H7 (cell line): ENCODE results near the gene PRXL2C. TPM values are rescaled to one million over a fixed set of nuclear protein-coding genes. Genes with fewer than 3 reads are reported as not detected.
"Not testable (repeated sequence)": the region's sequence is repeated elsewhere in the genome, so short reads cannot be mapped to it uniquely, and the experiment has no call there.

Experiments used
- DNase-seq: peaks from one replicate; pipeline ENCODE4 v3.0.0; 2012
- H3K27me3 ChIP-seq: 2 replicates; pipeline ENCODE4 v1.6.0; 2011; ENCODE audit warnings: mild to moderate bottlenecking, low read length; ENCODE audit not compliant: control insufficient read depth, insufficient read depth
- H3K36me3 ChIP-seq: replicated peaks from 2 replicates; pipeline ENCODE4 v1.5.1; 2011; ENCODE audit warnings: low read length; ENCODE audit not compliant: control insufficient read depth, insufficient read depth
- H3K4me3 ChIP-seq: 2 replicates; pipeline ENCODE4 v1.5.1; 2011; ENCODE audit warnings: low read depth, mild to moderate bottlenecking, control low read depth, low read length, moderate library complexity; ENCODE audit not compliant: insufficient read depth
- total RNA-seq: library from RNA; depleted of rRNA; stranded (reverse); fragments of >200 nt; shearing (Covaris generic); gene quantifications from 2 replicates; pipeline ENCODE4 v1.2.3, GENCODE V29; 2014

Gene PRXL2C
- total RNA-seq, 1 experiment from 2014 or later = 7.9 TPM

DNA sequence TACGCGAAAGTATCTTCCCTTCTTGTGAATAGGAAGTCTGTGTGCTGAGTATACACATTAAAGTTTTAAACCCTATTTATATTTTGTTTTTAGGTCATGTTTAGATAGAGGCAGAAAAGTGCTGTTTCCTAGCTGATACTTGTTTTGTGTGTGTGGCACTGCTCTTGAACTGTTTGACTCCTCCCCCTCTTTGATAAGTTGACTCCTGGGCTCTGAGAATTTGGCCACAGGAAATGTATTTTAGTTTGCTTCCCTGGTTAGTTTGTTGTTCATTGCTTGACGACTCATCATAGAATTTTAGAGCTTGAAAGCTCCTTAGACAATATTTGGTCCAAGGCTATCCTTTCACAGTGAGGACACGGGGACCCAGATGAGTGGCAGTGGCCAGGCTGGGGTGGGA is 33.5 kb downstream of the PRXL2C start:
- peak; percentile 41 for DNase-seq
- Histone ChIP-seq H3K4me3 (no peak overlapping the region), H3K36me3 (no peaks in the 10 kb centered on the region), H3K27me3 (peaks cover 11% of the 10 kb centered on the region)

- Histone ChIP-seq H3K27me3 (peaks cover 11% of the 10 kb centered on the region), H3K4me3 (peak overlapping the region; percentile 6; the same call in 1 of the 2 replicates), H3K36me3 (no peaks in the 10 kb centered on the region)
- DNase-seq = peak; percentile 74
These were observed 34.3 kb downstream of the PRXL2C start for GRCh38 chr9:96620832-96621269.

- H3K36me3 ChIP-seq = no peaks in the 10 kb centered on the region
- H3K27me3 ChIP-seq = peaks cover 11% of the 10 kb centered on the region
- peak overlapping the region; percentile 68 for H3K4me3 ChIP-seq
- peak; percentile 20 for DNase-seq
These were observed 35.0 kb downstream of the PRXL2C start for GRCh38 chr9:96620181-96620514.

DNA sequence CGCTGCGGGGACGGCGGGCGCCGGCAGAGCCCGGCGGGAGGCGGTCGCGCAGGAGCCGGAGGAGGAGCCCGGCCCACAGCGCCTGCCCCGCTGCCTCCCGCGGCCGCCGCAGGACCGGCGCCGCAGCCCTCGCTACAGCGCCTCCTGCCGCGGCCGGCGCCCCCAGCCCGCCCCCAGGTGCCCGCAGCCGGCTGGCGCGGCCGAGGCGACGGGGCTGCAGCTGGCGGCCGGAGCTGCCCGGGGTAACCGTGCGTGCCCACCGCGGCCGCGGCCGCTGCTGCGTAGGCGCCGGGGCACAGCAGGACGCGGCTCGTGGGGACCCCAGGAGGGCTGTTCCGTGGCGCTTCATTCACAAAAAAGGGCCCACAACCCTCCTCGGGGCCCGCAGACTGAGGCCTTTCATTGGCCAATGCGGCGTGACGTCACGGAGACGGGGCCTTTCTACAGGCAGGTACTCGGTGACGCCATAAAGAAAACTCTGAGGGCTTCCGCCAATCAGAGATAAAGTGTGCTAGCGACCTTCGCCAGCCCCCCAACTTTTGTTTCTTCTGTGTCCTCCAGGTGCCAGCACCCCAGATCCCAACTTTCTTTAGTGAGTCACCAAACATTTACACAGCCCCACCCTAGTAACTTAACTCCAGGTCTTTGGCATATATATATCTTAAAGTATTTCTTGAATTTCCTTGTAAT is 35.5 kb downstream of the PRXL2C start, which contains the start of gene CDC14B:
CDC14B (minus strand) TSS at position 353 of the 690 bp plus-strand sequence. CDS start 465 bp downstream, outside the sequence.
- peak; percentile 93 for DNase-seq

GRCh38 chr9:96619124-96619465 is 36.0 kb downstream of the PRXL2C start:
- peak overlapping the region; percentile 68 for H3K4me3 ChIP-seq
- H3K27me3 ChIP-seq = peaks cover 11% of the 10 kb centered on the region
- DNase-seq = no peak
- H3K36me3 ChIP-seq = no peaks in the 10 kb centered on the region

More for the DNA sequence above, 35.5 kb downstream of the PRXL2C start, which contains the start of gene CDC14B:
- H3K36me3 ChIP-seq = no peaks in the 10 kb centered on the region
- H3K4me3 ChIP-seq = peak within 1 kb of the TSS; percentile 68
- H3K27me3 ChIP-seq = peaks cover 11% of the 10 kb centered on the region

DNA sequence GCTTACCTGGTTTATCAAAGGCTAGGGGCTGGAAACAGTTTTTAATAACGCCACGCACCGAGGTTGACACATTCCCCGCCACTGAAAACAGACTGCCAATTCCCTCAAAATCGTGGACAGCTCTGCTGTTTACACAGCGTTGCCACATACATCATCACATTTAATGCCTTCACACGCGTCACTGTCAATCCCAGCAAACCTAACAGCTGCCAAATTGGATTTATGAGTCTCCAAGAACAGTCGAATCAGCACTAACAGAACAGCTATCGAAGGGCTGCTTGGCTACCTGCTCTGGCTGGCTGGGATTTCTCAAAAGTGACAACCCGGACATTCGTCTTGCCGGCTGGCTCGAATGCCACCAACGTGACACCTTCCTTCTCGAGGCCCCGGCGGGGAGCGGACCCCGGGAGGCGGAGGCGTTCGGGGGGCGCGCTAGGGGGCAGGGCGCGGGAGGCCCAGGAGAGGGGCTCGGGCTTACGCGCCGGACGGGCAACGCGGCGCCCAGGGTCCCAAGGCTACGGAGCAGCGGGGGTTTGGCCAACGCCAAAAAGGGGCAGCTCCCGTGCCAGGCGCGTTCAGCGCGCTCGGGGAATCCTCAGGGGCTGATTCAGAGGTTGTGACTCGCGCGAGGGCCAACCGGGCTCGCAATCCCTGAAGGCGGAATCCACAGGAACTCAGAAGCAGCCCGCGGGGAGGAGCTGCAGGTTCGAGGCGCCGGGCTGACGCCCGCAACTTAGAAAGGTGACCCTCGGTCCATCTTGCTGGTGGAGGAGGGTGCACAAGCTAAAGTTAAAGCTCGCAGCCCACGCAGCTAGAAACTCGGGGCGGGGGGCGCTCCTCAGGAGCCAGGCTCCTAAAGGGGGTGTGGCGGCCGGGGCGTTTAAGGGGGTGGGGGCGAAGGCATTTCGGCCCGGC is 36.7 kb downstream of the PRXL2C start:
- Histone ChIP-seq H3K36me3 (no peaks in the 10 kb centered on the region), H3K4me3 (peak overlapping the region; percentile 68), H3K27me3 (peaks cover 11% of the 10 kb centered on the region)
- DNase-seq = peak; percentile 72

DNA sequence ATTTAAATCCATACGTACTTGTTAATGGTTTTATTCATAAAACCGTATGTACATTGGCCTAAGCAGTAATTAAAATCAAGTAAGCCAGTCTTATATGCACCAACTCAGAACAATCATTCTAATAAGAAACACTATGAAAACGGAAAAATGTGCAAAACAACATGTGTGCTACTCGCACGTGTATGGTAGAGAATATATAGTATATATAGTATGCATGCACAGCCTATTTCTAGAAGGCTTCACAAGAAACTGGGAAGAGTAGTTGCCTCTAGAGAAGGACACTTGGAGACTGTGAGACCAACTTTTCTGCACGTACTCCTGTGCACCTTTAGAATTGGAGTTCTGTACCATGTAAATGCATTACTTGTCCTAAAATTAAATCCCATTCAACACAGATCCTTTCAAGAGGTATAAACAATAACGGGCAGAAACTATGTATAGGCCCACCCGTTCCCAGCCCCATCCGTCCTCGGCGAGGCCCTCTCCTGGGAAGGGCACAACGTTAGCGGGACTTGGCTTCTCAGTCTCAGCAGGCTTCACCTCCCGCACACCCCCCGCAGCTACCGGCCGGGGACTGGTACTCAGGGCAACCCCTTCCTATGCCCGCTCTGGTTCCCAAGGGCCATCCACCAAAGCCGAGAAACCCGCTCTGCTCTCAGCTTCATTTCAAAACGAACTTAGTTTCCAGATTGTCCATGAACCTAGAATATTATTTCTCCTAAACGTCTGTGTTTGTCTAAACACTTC is 37.5 kb downstream of the PRXL2C start:
- peak overlapping the region; percentile 68; the same call in 1 of the 2 replicates for H3K4me3 ChIP-seq
- DNase-seq = peak; percentile 45
- peaks cover 11% of the 10 kb centered on the region for H3K27me3 ChIP-seq
- no peaks in the 10 kb centered on the region for H3K36me3 ChIP-seq

DNA sequence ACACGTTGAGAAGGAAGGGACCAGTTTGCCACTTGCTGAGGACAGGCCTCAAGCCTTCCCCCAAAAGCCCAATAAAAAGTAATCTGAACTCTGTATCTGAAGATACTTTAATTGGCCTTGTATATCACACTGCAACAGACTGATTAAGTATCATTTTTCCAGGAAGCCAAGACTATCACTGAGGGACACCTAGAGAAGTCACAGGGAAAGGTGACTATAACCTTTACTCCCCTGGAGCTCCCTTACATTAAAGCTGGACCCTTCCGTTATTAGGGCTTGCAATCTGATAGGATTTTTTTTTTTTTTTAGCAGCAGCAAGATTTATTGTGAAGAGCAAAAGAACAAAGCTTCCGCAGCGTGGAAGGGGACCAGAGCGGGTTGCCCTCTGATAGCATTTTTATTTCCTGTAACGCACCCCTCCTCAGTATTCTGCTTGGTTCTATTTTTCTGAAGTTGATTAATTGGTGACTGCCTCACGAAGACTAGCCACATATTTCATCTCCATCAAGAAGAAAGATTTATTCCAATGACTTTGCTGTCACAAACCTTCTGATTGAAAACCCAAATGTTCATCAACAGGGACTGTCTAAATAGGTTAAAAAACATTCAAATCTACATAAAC is 38.2 kb downstream of the PRXL2C start:
- Histone ChIP-seq H3K4me3 (no peak overlapping the region), H3K27me3 (peaks cover 11% of the 10 kb centered on the region), H3K36me3 (no peaks in the 10 kb centered on the region)
- DNase-seq = no peak

- H3K36me3 ChIP-seq = no peaks in the 10 kb centered on the region
- peaks cover 11% of the 10 kb centered on the region for H3K27me3 ChIP-seq
- no peak overlapping the region for H3K4me3 ChIP-seq
- DNase-seq = no peak
These were observed 39.7 kb downstream of the PRXL2C start for GRCh38 chr9:96615411-96615810.

- not testable (repeated sequence) for H3K4me3 ChIP-seq, DNase-seq, H3K36me3 ChIP-seq
- peaks cover 11% of the 10 kb centered on the region for H3K27me3 ChIP-seq
These were observed 40.5 kb downstream of the PRXL2C start for GRCh38 chr9:96614664-96615063.

DNA sequence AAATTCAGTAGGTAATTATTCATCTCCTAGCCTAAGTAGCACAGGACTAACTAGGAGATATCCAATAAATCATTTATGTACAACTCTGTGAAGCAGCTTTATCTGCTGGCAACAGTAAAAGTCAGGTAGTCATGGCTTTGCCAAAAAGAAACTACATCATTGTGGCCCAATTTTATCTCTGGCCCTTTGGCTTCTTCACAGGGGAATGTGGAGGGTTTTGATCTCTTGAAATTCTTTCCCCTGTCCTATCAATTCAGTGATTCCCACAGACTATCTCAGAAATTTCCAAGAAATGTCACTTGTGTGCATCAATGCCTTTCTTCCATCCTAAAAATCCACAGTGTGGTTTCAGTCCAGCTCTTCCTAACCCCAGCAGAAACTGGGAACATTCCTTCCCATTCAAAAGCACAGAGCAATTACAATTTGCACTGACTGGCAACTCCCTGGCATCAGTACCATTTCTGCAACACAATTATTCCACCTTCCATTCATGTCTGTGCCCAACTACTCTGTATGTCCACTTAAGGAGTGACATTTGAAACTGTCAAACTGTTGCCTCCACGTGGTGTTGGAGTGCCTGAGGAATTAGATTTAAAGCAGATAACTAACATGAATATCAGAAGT is 42.0 kb downstream of the PRXL2C start:
- H3K27me3 ChIP-seq = peaks cover 3% of the 10 kb centered on the region
- H3K36me3 ChIP-seq = no peaks in the 10 kb centered on the region
- no peak overlapping the region for H3K4me3 ChIP-seq
- no peak for DNase-seq

DNA sequence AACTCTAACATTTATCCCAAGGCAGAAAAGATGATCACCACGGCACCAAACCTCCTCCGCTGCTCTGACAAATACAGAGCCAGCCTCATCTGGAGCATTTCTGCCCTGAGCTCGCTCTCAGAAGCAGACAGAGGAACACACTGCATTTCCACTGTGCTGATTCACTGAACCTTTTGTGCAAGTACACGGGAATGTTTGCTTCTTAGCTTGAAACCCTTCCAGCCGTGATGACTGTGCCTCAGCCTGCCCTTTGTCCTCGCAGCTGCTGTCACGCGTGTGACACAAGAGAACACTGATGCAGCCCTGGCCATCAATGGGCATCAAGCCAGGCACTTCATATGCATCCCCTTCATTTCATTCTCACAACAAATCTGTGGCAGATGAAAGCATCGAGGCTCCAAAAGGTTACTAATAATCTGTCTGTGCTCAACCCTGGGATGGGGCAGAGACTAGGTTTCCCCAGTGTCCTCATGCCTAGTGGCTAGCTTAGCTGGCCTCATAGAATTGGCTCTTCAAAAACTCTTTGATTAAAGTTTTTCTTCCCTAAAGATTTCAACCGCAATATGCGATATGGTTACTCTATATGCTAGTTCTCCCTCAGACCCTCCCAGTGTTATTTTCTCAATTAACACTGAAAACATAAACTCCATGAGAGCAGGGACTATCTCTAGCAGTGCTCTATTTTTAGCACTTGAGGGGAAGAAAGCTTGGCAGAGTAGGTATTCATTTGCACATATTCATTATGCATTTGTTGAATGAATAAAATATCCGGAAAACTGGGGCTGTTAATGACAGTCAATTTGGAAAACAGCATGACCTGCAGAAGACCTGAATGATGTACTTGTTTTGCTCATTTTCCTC is 42.8 kb downstream of the PRXL2C start:
- Histone ChIP-seq H3K4me3 (no peak overlapping the region), H3K27me3 (no peaks in the 10 kb centered on the region), H3K36me3 (no peaks in the 10 kb centered on the region)
- peak; percentile 36 for DNase-seq

DNA sequence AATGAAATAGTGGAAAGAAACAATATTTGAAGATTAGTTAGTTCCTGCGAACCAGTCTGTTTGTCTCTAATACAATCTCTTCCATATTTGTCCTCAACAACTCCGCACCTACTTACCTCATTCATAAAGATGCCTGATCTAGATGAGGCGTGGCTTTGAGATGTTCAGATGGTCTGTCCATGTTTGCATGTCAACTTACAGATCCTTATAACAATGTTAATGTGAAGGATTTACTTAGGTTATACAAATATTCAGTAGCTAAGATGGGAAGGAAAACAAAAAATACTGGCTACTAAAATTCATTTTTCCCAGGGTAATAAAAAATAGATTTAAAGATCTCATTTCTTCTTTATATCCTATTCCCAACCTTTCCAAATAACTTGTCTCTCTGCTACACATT is 43.8 kb downstream of the PRXL2C start:
- Histone ChIP-seq H3K4me3 (no peak overlapping the region), H3K36me3 (no peaks in the 10 kb centered on the region)
- no peak for DNase-seq

More for the DNA sequence above, 43.8 kb downstream of the PRXL2C start:
- no peaks in the 10 kb centered on the region for H3K27me3 ChIP-seq
